SU-DHL-6 (cell line): ENCODE data around the gene KCNMB4.
A peak's percentile ranks its signal among the peaks of the same experiment; 100 is the strongest.

ENCODE experiments used
- H2AFZ ChIP-seq: fragments of 200-600 bp; sonication (generic); 2 replicates; pipeline ENCODE4 v1.6.1; 2014; ENCODE audit warnings: low read depth, mild to moderate bottlenecking, moderate library complexity, mixed read lengths, antibody characterized with exemption, low read length; ENCODE audit not compliant: severe bottlenecking
- H3F3A ChIP-seq: fragments of 200-600 bp; shearing (Covaris generic); 2 replicates; pipeline ENCODE4 v1.6.0; 2016; ENCODE audit warnings: antibody characterized with exemption, mild to moderate bottlenecking; ENCODE audit not compliant: insufficient read depth
- H3K27ac ChIP-seq: fragments of 200-600 bp; sonication (generic); 2 replicates; pipeline ENCODE4 v1.5.1; 2016; ENCODE audit warnings: low read depth, mild to moderate bottlenecking, low read length, moderate library complexity, mixed read lengths
- H3K27me3 ChIP-seq: fragments of 200-600 bp; sonication (generic), shearing (Covaris generic); 2 replicates; pipeline ENCODE4 v1.6.0; 2014; ENCODE audit warnings: mild to moderate bottlenecking, low read length
- H3K36me3 ChIP-seq: fragments of 200-600 bp; sonication (generic); 2 replicates; pipeline ENCODE4 v1.6.1; 2014; ENCODE audit warnings: mild to moderate bottlenecking, low read length, mixed read lengths
- H3K4me2 ChIP-seq: fragments of 300-600, 200-600 bp; shearing (Covaris generic), sonication (generic); 2 replicates; pipeline ENCODE4 v1.6.0; 2014; ENCODE audit warnings: low read length, low read depth, mild to moderate bottlenecking; ENCODE audit not compliant: poor library complexity, severe bottlenecking
- H3K4me3 ChIP-seq: fragments of 200-600 bp; sonication (generic); 2 replicates; pipeline ENCODE4 v1.5.1; 2014; ENCODE audit warnings: antibody characterized with exemption, low read length, mild to moderate bottlenecking, mixed read lengths; ENCODE audit not compliant: insufficient read depth, poor library complexity, severe bottlenecking
- H3K79me2 ChIP-seq: fragments of 200-600 bp; sonication (generic); 2 replicates; pipeline ENCODE4 v1.6.1; 2014; ENCODE audit warnings: mild to moderate bottlenecking, low read length, moderate library complexity; ENCODE audit not compliant: insufficient read depth
- H3K9ac ChIP-seq: fragments of 200-600 bp; sonication (generic); 2 replicates; pipeline ENCODE4 v1.7.0; 2014; ENCODE audit warnings: mild to moderate bottlenecking, low read length
- H3K9me2 ChIP-seq: fragments of 200-600 bp; sonication (generic); replicated peaks from 2 replicates; pipeline ENCODE4 v1.6.1; 2014; ENCODE audit warnings: low read length; ENCODE audit not compliant: insufficient read depth
- H3K9me3 ChIP-seq: fragments of 200-600 bp; sonication (generic); 2 replicates; pipeline ENCODE4 v1.6.1; 2014; ENCODE audit warnings: low read length, mixed read lengths; ENCODE audit not compliant: insufficient read depth
- H4K20me1 ChIP-seq: fragments of 200-600 bp; sonication (generic); 2 replicates; pipeline ENCODE4 v1.6.1; 2014; ENCODE audit warnings: low read depth, mild to moderate bottlenecking, antibody characterized with exemption, low read length, moderate library complexity, mixed read lengths
- EZH2phosphoT487 ChIP-seq: fragments of 200-600 bp; sonication (generic), shearing (Covaris generic); conservative IDR thresholded peaks from 2 replicates; pipeline ENCODE4 v1.6.1; 2018; ENCODE audit warnings: mild to moderate bottlenecking, antibody characterized with exemption, low read length, moderate library complexity, mixed read lengths
- TF ChIP-seq, protein P1 (sequence below): fragments of 200-600 bp; sonication (generic); IDR thresholded peaks from one replicate; pipeline ENCODE4 v1.5.1; 2017; ENCODE audit warnings: antibody characterized with exemption, mild to moderate bottlenecking, low read length, moderate library complexity; ENCODE audit not compliant: insufficient read depth, poor library complexity, severe bottlenecking

The KCNMB4 gene, protein sequence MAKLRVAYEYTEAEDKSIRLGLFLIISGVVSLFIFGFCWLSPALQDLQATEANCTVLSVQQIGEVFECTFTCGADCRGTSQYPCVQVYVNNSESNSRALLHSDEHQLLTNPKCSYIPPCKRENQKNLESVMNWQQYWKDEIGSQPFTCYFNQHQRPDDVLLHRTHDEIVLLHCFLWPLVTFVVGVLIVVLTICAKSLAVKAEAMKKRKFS

DNA sequence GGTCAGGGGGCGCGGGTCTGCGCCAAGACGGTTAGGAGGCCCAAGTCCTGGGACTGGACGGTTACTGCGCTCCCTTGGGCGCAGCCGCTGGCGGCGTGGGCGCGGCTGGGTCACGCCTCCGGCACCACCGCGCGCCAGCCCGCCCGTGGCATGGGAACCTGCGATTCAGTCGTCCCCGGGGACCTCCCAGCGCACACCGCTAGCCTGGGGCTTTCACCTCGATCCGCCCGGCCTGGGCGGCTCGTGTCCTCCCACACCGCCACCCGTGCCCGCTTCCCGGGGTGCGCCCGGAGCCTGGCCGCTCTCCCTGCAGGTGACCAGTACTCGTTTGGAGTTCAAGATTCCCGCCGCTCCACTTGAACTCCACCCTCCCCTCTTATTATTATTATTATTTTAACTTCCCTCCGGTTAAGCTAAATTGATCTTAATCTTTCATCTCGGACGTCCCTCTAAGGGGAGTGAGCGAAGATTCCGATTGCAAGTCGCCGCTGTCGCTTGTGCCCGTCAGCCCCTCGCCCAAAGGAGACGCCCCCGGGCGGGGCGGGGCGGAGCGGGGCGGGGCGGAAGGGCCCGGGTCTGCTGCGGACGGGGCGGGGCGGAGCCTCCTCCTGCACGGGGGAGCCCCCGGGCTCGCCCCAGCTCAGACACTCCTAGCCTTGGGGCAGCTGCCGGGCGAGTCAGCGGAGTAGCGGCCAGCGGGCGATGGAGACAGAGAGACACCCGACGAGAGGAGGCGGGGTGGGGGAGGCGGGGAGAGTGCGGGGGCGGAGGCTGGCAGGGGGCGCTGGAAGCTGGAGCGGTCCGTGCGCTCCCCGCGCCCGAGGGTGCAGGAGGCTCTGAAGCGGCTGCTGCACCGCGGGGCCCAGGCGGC, at the start of gene KCNMB4:
KCNMB4 (plus strand) TSS at position 643 of the 871 bp plus-strand sequence. CDS start 445 bp downstream, outside the sequence.
- Histone ChIP-seq H2AFZ (peak within 1 kb of the TSS; percentile 95), H3K9me2 (no peaks in the 10 kb centered on the region), H3K36me3 (no peaks in the 10 kb centered on the region), H3K79me2 (no peaks in the 10 kb centered on the region), H3K9ac (peak within 1 kb of the TSS; percentile 66), H4K20me1 (no peaks in the 10 kb centered on the region), H3K27ac (no peak within 1 kb of the TSS; the same call in 1 of the 2 replicates), H3K4me2 (peak within 1 kb of the TSS; percentile 91), H3K27me3 (no peaks in the 10 kb centered on the region), H3K4me3 (peak within 1 kb of the TSS; percentile 93), H3F3A (peaks cover 31% of the 10 kb centered on the region), H3K9me3 (no peaks in the 10 kb centered on the region)
- no peak for TF ChIP-seq EZH2phosphoT487
- TF ChIP-seq, protein P1, sequence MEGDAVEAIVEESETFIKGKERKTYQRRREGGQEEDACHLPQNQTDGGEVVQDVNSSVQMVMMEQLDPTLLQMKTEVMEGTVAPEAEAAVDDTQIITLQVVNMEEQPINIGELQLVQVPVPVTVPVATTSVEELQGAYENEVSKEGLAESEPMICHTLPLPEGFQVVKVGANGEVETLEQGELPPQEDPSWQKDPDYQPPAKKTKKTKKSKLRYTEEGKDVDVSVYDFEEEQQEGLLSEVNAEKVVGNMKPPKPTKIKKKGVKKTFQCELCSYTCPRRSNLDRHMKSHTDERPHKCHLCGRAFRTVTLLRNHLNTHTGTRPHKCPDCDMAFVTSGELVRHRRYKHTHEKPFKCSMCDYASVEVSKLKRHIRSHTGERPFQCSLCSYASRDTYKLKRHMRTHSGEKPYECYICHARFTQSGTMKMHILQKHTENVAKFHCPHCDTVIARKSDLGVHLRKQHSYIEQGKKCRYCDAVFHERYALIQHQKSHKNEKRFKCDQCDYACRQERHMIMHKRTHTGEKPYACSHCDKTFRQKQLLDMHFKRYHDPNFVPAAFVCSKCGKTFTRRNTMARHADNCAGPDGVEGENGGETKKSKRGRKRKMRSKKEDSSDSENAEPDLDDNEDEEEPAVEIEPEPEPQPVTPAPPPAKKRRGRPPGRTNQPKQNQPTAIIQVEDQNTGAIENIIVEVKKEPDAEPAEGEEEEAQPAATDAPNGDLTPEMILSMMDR: no peak

DNA sequence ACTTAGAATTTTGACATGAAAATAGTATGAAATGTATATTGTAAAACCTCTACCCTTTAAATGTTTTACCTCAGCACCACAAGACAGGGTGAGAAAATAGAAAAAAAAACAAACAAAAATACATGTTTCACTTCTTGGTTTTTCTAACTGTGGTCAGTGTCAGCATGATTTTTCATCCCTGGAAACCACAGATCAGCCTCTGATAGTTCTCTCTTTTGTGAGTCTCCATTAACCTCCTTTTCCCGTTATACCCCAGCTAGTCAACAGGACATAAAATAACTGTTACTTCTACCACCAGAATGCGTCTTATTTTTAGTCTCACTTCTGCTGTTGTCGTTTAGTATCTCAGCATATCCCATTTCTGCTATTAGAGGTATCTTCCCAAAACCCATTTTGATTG, 48.3 kb upstream of the KCNMB4 start:
- Histone ChIP-seq H3K4me2 (peak overlapping the region; percentile 51), H3K27me3 (no peaks in the 10 kb centered on the region), H4K20me1 (peaks cover 6% of the 10 kb centered on the region; the same call in 1 of the 2 replicates), H3K9me3 (no peaks in the 10 kb centered on the region), H3K27ac (peak overlapping the region; percentile 54), H3K9ac (no peak overlapping the region), H3F3A (peaks cover 25% of the 10 kb centered on the region), H3K79me2 (peaks cover 55% of the 10 kb centered on the region), H2AFZ (no peak overlapping the region), H3K4me3 (no peak overlapping the region), H3K36me3 (peaks cover 18% of the 10 kb centered on the region), H3K9me2 (no peaks in the 10 kb centered on the region)
- TF ChIP-seq, protein P1: no peak
- TF ChIP-seq EZH2phosphoT487: no peak

DNA sequence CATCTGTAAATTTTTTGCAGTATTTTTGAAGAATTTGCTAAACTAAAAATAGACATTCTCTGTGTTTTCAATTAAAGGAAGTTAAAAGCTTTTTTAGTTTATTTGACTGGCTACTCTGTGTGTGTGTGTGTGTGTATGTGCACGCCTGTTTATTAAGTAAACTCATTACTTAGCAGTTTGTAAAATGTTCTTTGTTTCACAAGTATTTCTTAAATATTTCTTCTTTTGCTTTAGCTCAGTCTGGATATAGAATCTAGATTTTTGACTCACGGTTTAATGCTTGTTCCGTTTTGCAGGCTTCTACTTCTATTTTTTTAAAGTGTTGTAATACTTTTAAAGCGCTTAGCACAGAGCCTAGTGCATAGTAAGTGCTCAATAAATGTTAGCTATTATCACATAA, 46.5 kb upstream of the KCNMB4 start:
- H3K4me3 ChIP-seq: no peak overlapping the region
- H3K9ac ChIP-seq: no peak overlapping the region
- H3K36me3 ChIP-seq: peaks cover 18% of the 10 kb centered on the region
- H3F3A ChIP-seq: peaks cover 14% of the 10 kb centered on the region
- no peaks in the 10 kb centered on the region for H3K27me3 ChIP-seq
- H2AFZ ChIP-seq: no peak overlapping the region
- H4K20me1 ChIP-seq: no peaks in the 10 kb centered on the region
- TF ChIP-seq EZH2phosphoT487: no peak
- TF ChIP-seq, protein P1: no peak
- H3K79me2 ChIP-seq: peaks cover 41% of the 10 kb centered on the region
- H3K9me2 ChIP-seq: no peaks in the 10 kb centered on the region
- H3K4me2 ChIP-seq: peak overlapping the region; percentile 51
- peak overlapping the region; percentile 54 for H3K27ac ChIP-seq
- H3K9me3 ChIP-seq: no peaks in the 10 kb centered on the region
